ENCODE data around the gene GIMAP6. TPM values are rescaled to one million over a fixed set of nuclear protein-coding genes. Genes with fewer than 3 reads are reported as not detected.

The GIMAP6 gene
- total RNA-seq, 1 experiment from 2014 or later: not detected

DNA sequence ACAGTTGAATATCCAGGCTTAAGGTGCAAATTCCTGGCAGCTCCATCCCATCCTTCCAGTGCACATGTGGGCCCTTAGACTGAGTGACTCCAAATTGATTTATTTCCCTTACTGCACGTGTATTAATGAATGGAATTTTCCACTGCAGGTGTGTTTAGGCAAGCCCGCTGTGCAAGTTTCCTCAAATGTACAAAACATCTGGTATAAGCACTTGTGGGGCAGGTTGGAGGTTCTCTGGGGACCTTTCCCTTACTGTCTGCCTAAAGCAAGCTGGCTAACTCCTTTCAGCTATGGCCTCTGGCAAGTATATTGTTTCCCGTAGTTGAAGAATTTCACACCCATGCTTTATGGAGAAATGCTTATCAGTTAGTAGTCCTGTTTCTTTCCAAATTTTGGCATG, 25.3 kb upstream of the GIMAP6 start:
- no peaks in the 10 kb centered on the region for H3K9me3 Mint-ChIP-seq (ENCODE audit: low read depth, unreplicated experiment)
- CTCF ChIA-PET: no interaction called here
- H3K36me3 Mint-ChIP-seq (ENCODE audit: insufficient read depth, unreplicated experiment): no peaks in the 10 kb centered on the region
- no peaks in the 10 kb centered on the region for H3K4me1 Mint-ChIP-seq (ENCODE audit: low read depth, unreplicated experiment)
- no peak overlapping the region for H3K27ac Mint-ChIP-seq (ENCODE audit: unreplicated experiment)
- TF ChIP-seq CTCF (IDR thresholded peaks at IDR 0.05; ENCODE audit: unreplicated experiment): no peak
- intact Hi-C loops (cut with micrococcal nuclease; ENCODE audit: unreplicated experiment): no loop called here
- H3K4me3 Mint-ChIP-seq (ENCODE audit: low read depth, unreplicated experiment): no peak overlapping the region
- no TSS peak for BruUV-seq (replicated peaks)
- no peak for DNase-seq
- H3K27me3 Mint-ChIP-seq (ENCODE audit: unreplicated experiment): no peaks in the 10 kb centered on the region

GRCh38 chr7:150656047-150656446, 23.9 kb upstream of the GIMAP6 start:
- H3K27ac Mint-ChIP-seq (ENCODE audit: unreplicated experiment): no peak overlapping the region

GRCh38 chr7:150654692-150655091, 22.5 kb upstream of the GIMAP6 start:
- Mint-ChIP-seq H3K27ac (ENCODE audit: unreplicated experiment) (no peak overlapping the region), H3K4me1 (ENCODE audit: low read depth, unreplicated experiment) (no peaks in the 10 kb centered on the region), H3K9me3 (ENCODE audit: low read depth, unreplicated experiment) (no peaks in the 10 kb centered on the region), H3K4me3 (ENCODE audit: low read depth, unreplicated experiment) (no peak overlapping the region), H3K27me3 (ENCODE audit: unreplicated experiment) (no peaks in the 10 kb centered on the region), H3K36me3 (ENCODE audit: insufficient read depth, unreplicated experiment) (no peaks in the 10 kb centered on the region)
- DNase-seq: no peak
- CTCF ChIA-PET: no interaction called here
- BruUV-seq (replicated peaks): no TSS peak
- no peak for TF ChIP-seq CTCF (IDR thresholded peaks at IDR 0.05; ENCODE audit: unreplicated experiment)
- intact Hi-C loops (cut with micrococcal nuclease; ENCODE audit: unreplicated experiment): no loop called here

More at GRCh38 chr7:150656047-150656446, 23.9 kb upstream of the GIMAP6 start:
- no peak for TF ChIP-seq CTCF (IDR thresholded peaks at IDR 0.05; ENCODE audit: unreplicated experiment)
- Mint-ChIP-seq H3K36me3 (ENCODE audit: insufficient read depth, unreplicated experiment) (no peaks in the 10 kb centered on the region), H3K9me3 (ENCODE audit: low read depth, unreplicated experiment) (no peaks in the 10 kb centered on the region), H3K27me3 (ENCODE audit: unreplicated experiment) (no peaks in the 10 kb centered on the region), H3K4me3 (ENCODE audit: low read depth, unreplicated experiment) (no peak overlapping the region), H3K4me1 (ENCODE audit: low read depth, unreplicated experiment) (no peaks in the 10 kb centered on the region)
- BruUV-seq (replicated peaks): no TSS peak
- intact Hi-C loops (cut with micrococcal nuclease; ENCODE audit: unreplicated experiment): no loop called here
- DNase-seq: no peak
- CTCF ChIA-PET: no interaction called here

DNA sequence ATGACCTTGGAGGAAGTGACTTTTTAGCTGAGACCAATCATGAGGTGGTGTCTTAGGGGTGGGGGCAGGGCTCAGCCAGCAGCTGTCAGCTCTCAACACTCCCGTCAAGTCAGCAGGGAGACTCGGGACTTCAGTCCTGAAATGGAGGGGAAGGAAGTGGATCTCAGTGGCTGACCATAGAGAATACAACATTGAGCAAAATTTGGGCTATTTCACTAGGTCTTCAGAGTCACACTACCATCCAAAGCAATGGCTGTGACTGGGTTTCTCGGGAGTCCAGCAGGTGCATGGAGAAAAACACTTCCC, 16.8 kb upstream of the GIMAP6 start:
- H3K27me3 Mint-ChIP-seq (ENCODE audit: unreplicated experiment): peaks cover 21% of the 10 kb centered on the region
- BruUV-seq (replicated peaks): no TSS peak
- no peak overlapping the region for H3K4me3 Mint-ChIP-seq (ENCODE audit: low read depth, unreplicated experiment)
- H3K4me1 Mint-ChIP-seq (ENCODE audit: low read depth, unreplicated experiment): no peaks in the 10 kb centered on the region
- no peak for DNase-seq
- no peak for TF ChIP-seq CTCF (IDR thresholded peaks at IDR 0.05; ENCODE audit: unreplicated experiment)
- H3K9me3 Mint-ChIP-seq (ENCODE audit: low read depth, unreplicated experiment): peaks cover 2% of the 10 kb centered on the region
- no peaks in the 10 kb centered on the region for H3K36me3 Mint-ChIP-seq (ENCODE audit: insufficient read depth, unreplicated experiment)
- CTCF ChIA-PET: no interaction called here
- H3K27ac Mint-ChIP-seq (ENCODE audit: unreplicated experiment): no peak overlapping the region
- intact Hi-C loops (cut with micrococcal nuclease; ENCODE audit: unreplicated experiment): no loop called here

Measured in Calu3 (cell line).